ENCODE measurements around the gene ABCA7. TPM values are rescaled to one million over a fixed set of nuclear protein-coding genes. Genes with fewer than 3 reads are reported as not detected.

The ABCA7 gene
- total RNA-seq, 2 donors from 2014 or later, result 21.8 to 31.2 TPM

DNA sequence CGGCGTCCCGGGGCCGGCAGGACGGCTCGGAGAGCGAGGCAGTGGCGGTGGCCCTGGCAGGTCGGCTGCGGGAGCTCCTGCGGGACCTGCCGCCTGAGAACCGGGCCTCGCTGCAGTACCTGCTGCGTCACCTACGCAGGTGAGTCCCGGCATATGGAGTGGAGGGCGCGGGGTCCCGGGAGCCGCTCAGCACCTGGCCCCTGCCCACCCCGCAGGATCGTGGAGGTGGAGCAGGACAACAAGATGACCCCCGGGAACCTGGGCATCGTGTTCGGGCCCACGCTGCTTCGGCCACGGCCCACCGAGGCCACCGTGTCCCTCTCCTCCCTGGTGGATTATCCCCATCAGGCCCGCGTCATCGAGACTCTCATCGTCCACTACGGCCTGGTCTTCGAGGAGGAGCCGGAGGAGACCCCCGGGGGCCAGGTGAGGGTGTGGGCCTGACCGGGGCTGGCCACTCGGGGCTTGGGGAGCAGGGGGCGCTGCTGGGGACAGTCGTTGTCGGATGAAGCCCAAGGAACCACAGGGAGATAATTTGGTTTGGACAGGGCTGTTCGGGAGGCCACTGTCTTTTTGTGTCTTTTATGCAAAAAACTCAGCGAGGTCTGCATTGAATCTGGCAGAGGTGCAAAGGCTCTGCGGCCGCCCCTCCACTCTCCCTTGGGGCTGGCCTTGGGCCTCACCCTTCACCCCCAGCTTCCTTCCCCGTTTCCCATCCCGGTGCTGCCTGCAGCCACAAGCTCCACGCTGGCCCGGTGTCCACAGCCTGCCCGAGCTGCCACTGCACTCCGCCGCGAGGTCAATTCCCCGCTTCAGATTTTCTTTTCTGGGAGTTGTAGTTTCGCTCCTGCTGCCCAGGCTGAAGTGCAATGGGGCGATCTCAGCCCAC, 43.3 kb downstream of the ABCA7 start:
- H3K27me3 Mint-ChIP-seq, result no peaks in the 10 kb centered on the region
- no peak for ATAC-seq (replicated peaks)
- H3K9me3 Mint-ChIP-seq, result no peaks in the 10 kb centered on the region
- H3K27ac Mint-ChIP-seq, result peak overlapping the region; percentile 54
- H3K4me1 Mint-ChIP-seq, result peaks cover 17% of the 10 kb centered on the region
- peak overlapping the region; percentile 11 for H3K4me3 Mint-ChIP-seq
- peaks cover 91% of the 10 kb centered on the region for H3K36me3 Mint-ChIP-seq (ENCODE audit: low read depth)

DNA sequence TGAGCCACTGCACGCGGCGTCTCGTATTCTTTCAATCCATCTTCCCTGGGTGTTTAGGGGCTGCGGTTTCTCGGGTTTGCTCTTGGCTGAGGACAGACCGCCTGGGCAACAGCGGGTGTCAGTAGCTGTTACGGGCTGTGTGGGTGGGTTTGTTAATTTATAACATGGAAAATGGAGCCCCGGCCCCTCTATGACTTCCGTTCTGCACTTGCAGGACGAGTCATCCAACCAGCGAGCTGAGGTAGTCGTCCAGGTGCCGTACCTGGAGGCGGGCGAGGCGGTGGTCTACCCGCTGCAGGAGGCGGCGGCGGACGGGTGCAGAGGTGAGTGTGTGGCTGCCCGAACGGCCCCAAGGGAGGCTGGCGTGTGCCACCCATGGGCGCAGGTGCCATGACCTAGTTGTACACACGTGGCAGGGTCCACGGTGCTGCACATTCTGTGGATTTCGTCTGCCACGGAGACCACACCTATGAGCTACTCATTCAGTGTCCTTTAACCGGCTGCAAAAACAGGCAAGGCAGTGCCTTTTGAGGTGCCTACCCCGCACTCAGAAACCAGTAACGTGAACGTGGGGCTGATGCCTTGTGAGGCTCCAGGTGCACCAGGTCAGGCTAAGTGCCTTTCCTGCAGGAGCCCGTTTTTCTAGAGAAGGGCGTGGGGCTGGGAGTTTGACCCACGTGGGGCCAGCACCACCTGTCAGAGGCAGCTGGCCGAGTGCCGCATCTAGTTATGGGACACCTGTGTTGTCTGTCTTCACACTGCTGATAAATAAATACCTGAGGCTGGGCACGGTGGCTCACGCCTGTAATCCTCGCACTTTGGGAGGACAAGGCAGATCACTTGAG, 44.3 kb downstream of the ABCA7 start:
- peak overlapping the region; percentile 26 for H3K4me3 Mint-ChIP-seq
- ATAC-seq (replicated peaks), result no peak
- peaks cover 89% of the 10 kb centered on the region for H3K36me3 Mint-ChIP-seq (ENCODE audit: low read depth)
- peaks cover 22% of the 10 kb centered on the region for H3K4me1 Mint-ChIP-seq
- peak overlapping the region; percentile 76 for H3K27ac Mint-ChIP-seq
- H3K9me3 Mint-ChIP-seq, result no peaks in the 10 kb centered on the region
- no peaks in the 10 kb centered on the region for H3K27me3 Mint-ChIP-seq

DNA sequence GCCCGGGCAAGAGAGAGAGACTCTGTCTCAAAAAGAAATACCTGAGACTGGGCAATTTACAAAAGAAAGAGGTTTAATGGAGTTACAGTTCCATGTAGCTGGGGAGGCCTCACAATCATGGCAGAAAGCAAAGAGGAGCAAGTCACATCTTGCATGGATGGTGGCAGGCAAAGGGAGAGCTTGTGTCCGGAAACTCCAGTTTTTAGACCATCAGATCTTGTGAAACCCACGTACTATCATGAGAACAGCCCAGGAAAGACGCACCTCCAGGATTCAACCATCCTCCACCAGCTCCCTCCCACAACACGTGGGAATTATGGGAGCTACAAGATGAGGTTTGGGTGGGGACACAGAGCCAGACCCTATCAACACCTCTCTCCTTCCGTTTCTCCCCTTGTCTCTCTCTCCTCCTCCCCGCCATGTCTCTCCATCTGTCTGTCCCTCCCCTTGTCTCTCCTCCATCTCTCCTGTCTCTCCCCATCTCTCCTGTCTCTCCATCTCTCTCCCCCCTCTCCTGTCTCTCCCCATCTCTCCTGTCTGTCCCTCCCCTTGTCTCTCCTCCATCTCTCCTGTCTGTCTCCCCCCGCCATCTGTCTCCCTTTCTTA, 45.2 kb downstream of the ABCA7 start:
- Mint-ChIP-seq H3K27ac (peak overlapping the region; percentile 76), H3K4me1 (peaks cover 22% of the 10 kb centered on the region), H3K36me3 (ENCODE audit: low read depth) (peaks cover 88% of the 10 kb centered on the region), H3K4me3 (peak overlapping the region; percentile 26), H3K9me3 (no peaks in the 10 kb centered on the region), H3K27me3 (no peaks in the 10 kb centered on the region)
- ATAC-seq (replicated peaks), result no peak

DNA sequence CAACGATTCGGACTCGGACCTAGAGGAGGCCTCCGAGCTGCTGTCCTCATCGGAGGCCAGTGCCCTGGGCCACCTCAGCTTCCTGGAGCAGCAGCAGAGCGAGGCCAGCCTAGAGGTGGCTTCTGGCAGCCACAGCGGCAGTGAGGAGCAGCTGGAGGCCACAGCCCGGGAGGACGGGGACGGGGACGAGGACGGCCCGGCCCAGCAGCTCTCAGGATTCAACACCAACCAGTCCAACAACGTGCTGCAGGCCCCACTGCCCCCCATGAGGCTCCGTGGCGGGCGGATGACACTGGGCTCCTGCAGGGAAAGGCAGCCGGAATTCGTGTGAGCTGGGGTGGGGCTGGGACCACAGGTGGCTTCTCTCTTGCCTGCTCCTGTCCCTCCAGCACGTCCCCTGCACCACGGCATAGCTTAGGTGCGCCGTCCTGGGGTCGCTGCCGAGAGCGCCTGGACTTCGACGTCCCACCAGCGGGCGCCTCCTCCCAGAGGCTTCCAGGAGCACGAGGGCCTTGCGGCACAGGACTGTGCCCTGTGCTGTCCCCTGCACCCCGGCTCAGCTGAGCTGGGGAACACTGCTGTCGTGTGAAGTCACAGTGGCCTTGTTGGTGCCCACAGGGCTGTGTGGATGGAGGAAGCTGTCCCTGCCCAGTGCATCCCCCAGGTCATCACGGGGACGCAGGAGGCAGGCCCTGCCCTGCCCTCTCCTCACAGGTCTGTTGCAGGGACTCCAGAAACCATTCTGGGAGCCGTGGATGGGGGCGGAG, 46.0 kb downstream of the ABCA7 start:
- Mint-ChIP-seq H3K4me1 (peaks cover 22% of the 10 kb centered on the region), H3K9me3 (no peaks in the 10 kb centered on the region), H3K27ac (peak overlapping the region; percentile 76), H3K36me3 (ENCODE audit: low read depth) (peaks cover 84% of the 10 kb centered on the region), H3K4me3 (peak overlapping the region; percentile 26), H3K27me3 (no peaks in the 10 kb centered on the region)
- ATAC-seq (replicated peaks), result no peak

DNA sequence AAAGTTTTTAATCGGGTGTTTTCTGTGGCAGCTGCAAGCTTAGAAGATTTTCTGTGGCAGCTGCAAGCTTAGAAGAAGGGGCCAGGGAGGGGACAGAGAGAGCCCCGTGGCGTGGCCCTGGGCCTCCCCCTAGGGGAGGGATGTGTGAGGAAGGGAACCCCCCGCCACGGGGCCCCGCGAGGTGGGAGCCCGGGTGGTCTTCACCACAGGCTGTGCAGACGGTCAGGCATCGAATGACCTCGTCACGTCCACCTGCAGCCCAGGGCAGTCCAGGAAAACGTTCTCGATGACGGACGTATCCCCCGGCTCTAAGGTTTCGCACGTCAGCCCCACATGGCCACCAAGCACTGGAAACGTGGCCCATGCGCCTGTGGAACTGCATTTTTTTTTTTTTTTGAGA, 46.7 kb downstream of the ABCA7 start:
- Mint-ChIP-seq H3K36me3 (ENCODE audit: low read depth) (peaks cover 82% of the 10 kb centered on the region), H3K4me1 (peaks cover 22% of the 10 kb centered on the region)

GRCh38 chr19:1087813-1088415, 48.0 kb downstream of the ABCA7 start:
- peak overlapping the region; percentile 92 for H3K27ac Mint-ChIP-seq
- peaks cover 22% of the 10 kb centered on the region for H3K4me1 Mint-ChIP-seq
- no peaks in the 10 kb centered on the region for H3K9me3 Mint-ChIP-seq
- peaks cover 84% of the 10 kb centered on the region for H3K36me3 Mint-ChIP-seq (ENCODE audit: low read depth)
- H3K27me3 Mint-ChIP-seq, result no peaks in the 10 kb centered on the region
- peak overlapping the region; percentile 67 for H3K4me3 Mint-ChIP-seq
- ATAC-seq (replicated peaks), result peak; percentile 38

More for the DNA sequence above, 46.7 kb downstream of the ABCA7 start:
- Mint-ChIP-seq H3K27me3 (no peaks in the 10 kb centered on the region), H3K9me3 (no peaks in the 10 kb centered on the region), H3K27ac (peak overlapping the region; percentile 20), H3K4me3 (no peak overlapping the region)
- no peak for ATAC-seq (replicated peaks)

DNA sequence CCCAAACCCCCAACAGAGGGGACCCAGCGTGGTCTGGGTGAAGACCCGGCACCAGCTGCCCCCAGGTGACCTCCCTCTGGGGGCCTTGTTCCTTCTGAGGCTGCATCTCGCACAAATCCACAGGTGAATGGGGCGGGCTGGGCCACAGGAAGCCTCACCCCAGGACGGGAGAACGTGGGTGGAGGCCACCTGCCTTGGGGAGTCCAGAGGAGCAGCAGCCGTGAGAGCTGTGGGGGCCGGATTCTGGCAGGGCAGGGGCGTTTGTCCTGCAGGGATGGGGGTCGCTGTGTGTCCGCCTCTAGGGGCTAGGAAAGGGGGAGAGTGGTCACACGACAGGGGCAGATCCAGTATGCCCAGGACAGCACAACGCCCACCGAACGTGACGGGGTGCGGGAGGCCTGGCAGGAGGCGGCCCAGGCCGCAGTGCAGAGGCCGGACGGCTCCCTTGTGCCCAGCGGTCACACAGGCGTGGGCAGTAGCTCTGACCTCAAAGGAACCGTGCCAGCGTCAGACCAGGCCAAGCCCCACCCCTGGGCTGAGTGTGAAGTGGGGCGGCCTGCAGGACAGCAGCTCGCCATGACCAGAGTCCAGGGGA, 48.6 kb downstream of the ABCA7 start:
- Mint-ChIP-seq H3K27ac (peak overlapping the region; percentile 92), H3K4me3 (peak overlapping the region; percentile 67), H3K9me3 (no peaks in the 10 kb centered on the region), H3K4me1 (peaks cover 22% of the 10 kb centered on the region), H3K36me3 (ENCODE audit: low read depth) (peaks cover 84% of the 10 kb centered on the region), H3K27me3 (no peaks in the 10 kb centered on the region)
- peak; percentile 22 for ATAC-seq (replicated peaks)

DNA sequence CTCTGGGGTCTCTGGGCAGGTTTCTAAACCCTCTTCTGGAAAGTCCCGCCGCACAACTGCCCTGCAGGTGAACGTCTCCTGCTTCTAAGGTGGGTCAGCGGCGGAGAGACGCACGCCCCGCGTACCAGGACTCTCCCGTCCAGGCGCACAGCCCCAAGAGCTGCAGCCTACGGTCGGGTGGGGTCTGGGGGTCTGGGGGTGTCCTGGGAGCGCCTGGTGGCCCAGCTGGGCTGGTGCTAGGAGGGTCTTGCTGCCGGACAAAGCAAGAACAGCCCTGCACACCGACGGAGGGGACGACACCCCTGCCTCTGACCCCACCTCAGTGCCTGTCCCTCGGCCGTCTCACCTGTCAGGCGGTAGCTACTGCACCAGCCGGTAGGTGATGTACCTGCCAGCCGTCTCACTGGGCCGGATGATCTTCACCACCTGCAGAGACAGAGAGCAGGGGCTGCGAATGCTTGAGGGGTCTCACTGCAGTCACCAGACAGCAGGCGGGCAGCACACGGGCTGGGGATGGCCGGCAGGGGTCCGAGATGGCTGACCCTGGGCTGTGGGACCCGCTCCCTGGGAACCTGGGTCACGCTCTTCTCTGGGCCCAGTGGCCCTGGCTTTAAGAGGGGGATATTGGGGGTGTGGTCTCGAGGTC, 49.3 kb downstream of the ABCA7 start:
- Mint-ChIP-seq H3K4me3 (no peak overlapping the region), H3K9me3 (no peaks in the 10 kb centered on the region), H3K36me3 (ENCODE audit: low read depth) (peaks cover 84% of the 10 kb centered on the region), H3K27me3 (no peaks in the 10 kb centered on the region), H3K4me1 (peaks cover 22% of the 10 kb centered on the region), H3K27ac (peak overlapping the region; percentile 92)
- no peak for ATAC-seq (replicated peaks)

DNA sequence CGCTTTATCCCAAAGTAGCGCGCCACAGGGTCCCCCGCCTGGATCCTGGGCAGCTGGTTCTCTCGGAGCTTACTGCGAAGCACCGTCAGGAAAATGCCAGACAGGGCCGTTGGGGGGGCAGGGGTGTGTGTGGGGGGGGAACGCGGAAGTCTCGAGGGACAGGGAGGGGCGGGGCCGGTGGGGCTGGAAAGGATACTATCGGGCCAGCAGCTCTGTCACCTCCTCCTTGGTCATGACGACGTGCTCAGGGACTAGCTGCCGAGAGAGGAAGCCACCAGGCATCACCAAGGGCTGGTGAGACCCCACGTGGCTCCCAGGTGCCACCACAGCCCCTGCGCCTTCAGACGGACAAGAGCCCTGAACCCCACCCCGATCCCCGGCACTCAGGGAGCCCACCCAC, 50.0 kb downstream of the ABCA7 start:
- ATAC-seq (replicated peaks), result no peak
- Mint-ChIP-seq H3K4me1 (peaks cover 20% of the 10 kb centered on the region), H3K36me3 (ENCODE audit: low read depth) (peaks cover 84% of the 10 kb centered on the region), H3K27ac (no peak overlapping the region), H3K4me3 (no peak overlapping the region), H3K27me3 (no peaks in the 10 kb centered on the region), H3K9me3 (no peaks in the 10 kb centered on the region)

DNA sequence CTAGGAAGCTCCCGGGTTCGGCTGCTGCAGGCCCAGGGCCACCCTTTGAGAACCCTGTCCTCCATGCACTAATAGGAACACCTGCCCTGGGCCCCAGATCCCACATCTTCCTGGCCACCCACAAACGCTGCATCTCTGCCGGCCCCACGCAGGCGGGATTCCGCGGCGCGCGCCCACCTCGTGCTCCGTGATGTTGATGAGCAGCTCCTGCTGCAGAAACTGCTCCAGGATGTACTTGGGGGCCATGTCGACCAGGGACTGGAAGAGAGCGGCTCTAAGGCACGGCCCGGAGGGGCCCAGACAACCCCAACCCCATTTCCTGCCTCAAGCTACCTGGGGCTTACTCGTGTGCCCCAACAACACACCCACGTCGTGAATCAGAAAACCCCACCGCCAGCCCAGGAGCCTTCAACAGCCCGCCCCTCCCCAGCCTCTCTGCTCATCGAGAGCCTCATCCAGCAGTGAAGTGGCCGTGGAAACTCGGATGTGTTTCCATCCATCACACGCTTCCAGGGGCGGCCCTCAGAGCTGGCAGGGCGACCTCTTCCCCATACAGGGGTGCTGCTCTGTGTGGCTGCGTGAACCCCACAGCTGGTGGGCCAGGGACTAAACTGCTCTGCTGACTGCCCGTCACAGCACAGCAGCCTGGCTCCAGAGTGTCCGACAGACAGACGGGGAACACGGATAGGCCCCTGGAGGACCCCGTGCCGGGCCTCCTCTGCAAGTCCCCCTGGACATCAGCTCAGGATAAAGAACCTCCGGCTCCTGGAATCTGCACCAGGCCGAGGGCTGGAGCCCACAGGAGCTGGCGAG, 51.0 kb downstream of the ABCA7 start:
- Mint-ChIP-seq H3K4me1 (peaks cover 21% of the 10 kb centered on the region), H3K4me3 (no peak overlapping the region), H3K27me3 (no peaks in the 10 kb centered on the region), H3K27ac (no peak overlapping the region), H3K36me3 (ENCODE audit: low read depth) (peaks cover 80% of the 10 kb centered on the region), H3K9me3 (no peaks in the 10 kb centered on the region)
- no peak for ATAC-seq (replicated peaks)

- H3K4me3 Mint-ChIP-seq, result no peak overlapping the region
- H3K4me1 Mint-ChIP-seq, result peaks cover 23% of the 10 kb centered on the region
- H3K27me3 Mint-ChIP-seq, result no peaks in the 10 kb centered on the region
- no peak for ATAC-seq (replicated peaks)
- no peak overlapping the region for H3K27ac Mint-ChIP-seq
- H3K9me3 Mint-ChIP-seq, result no peaks in the 10 kb centered on the region
- peaks cover 74% of the 10 kb centered on the region for H3K36me3 Mint-ChIP-seq (ENCODE audit: low read depth)
Observed at GRCh38 chr19:1091544-1092175, 51.8 kb downstream of the ABCA7 start.

GRCh38 chr19:1093330-1093729, 53.4 kb downstream of the ABCA7 start:
- Mint-ChIP-seq H3K27me3 (no peaks in the 10 kb centered on the region), H3K4me3 (peak overlapping the region; percentile 90), H3K27ac (peak overlapping the region; percentile 28), H3K9me3 (no peaks in the 10 kb centered on the region), H3K4me1 (peaks cover 19% of the 10 kb centered on the region), H3K36me3 (ENCODE audit: low read depth) (peaks cover 63% of the 10 kb centered on the region)
- no peak for ATAC-seq (replicated peaks)
